ENCODE measurements around the gene BTBD19. TPM values are rescaled to one million over a fixed set of nuclear protein-coding genes. Genes with fewer than 3 reads are reported as not detected.

BTBD19 gene
- total and polyA plus RNA-seq, 2 of the 8 experiments (the other 6 are each of a cell fraction or from before 2014, with no cell fraction given): 1.1 TPM

- Histone ChIP-seq H3K23me2 (ENCODE audit: low read depth, low read length) (no peaks in the 10 kb centered on the region), H2AK5ac (ENCODE audit: low read depth, low read length) (no peak overlapping the region), H4K20me1 (replicated peaks in 1 of 2; ENCODE audit: control insufficient read depth in 1 of 2, insufficient read depth in 2 of 2, low read length in 2 of 2) (no peaks in the 10 kb centered on the region), H3K4me2 (ENCODE audit: insufficient read depth in 1 of 2, low read depth in 2 of 2, low read length in 2 of 2) (no peak overlapping the region), H2BK120ac (replicated peaks; ENCODE audit: low read depth, low read length) (no peak overlapping the region), H2BK5ac (ENCODE audit: low read depth, low read length) (no peak overlapping the region), H3K36me3 (ENCODE audit: control insufficient read depth in 2 of 4, insufficient read depth in 4 of 4, low read length in 3 of 4) (no peaks in the 10 kb centered on the region), H3K27me3 (replicated peaks in 1 of 4; ENCODE audit: control insufficient read depth in 3 of 4, extremely low read depth in 1 of 4, insufficient read depth in 3 of 4, low read length in 3 of 4) (no peaks in the 10 kb centered on the region), H3K18ac (ENCODE audit: extremely low read depth, low read length) (no peak overlapping the region), H3K27ac (ENCODE audit: low read depth, low read length) (no peak overlapping the region), H3K56ac (replicated peaks; ENCODE audit: insufficient read length, low read depth, low read length) (no peak overlapping the region), H3K79me1 (ENCODE audit: low read depth, low read length) (no peaks in the 10 kb centered on the region), H3K14ac (ENCODE audit: insufficient read length) (no peak overlapping the region), H3K4me1 (replicated peaks in 1 of 4; ENCODE audit: control insufficient read depth in 3 of 4, insufficient read depth in 4 of 4, low read length in 3 of 4) (no peaks in the 10 kb centered on the region), H2BK15ac (ENCODE audit: low read length) (no peak overlapping the region), H2BK12ac (ENCODE audit: low read depth, low read length) (no peak overlapping the region), H4K91ac (replicated peaks; ENCODE audit: insufficient read length, low read length) (no peak overlapping the region), H4K5ac (ENCODE audit: insufficient read length, low read depth, low read length) (no peak overlapping the region), H3K9ac (replicated peaks in 1 of 4; ENCODE audit: extremely low read depth in 1 of 4, low read depth in 3 of 4, low read length in 3 of 4) (no peak overlapping the region), H3K4ac (replicated peaks; ENCODE audit: insufficient read length, low read depth, low read length) (no peak overlapping the region), H3K9me3 (ENCODE audit: insufficient read depth in 2 of 2, low read depth in 1 of 2, low read length in 1 of 2) (no peaks in the 10 kb centered on the region), H4K8ac (ENCODE audit: extremely low read depth, insufficient read depth, low read length) (no peak overlapping the region), H2BK20ac (ENCODE audit: low read length) (no peak overlapping the region), H3K23ac (ENCODE audit: insufficient read length) (no peak overlapping the region), H3K4me3 (ENCODE audit: extremely low read depth in 1 of 4, insufficient read depth in 2 of 4, low read depth in 3 of 4, low read length in 4 of 4) (no peak overlapping the region), H2AFZ (ENCODE audit: low read length) (no peak overlapping the region), H3K79me2 (ENCODE audit: control insufficient read depth in 1 of 2, insufficient read depth in 2 of 2, low read length in 2 of 2) (no peaks in the 10 kb centered on the region)
- FAIRE-seq (no peak), DNase-seq (ENCODE audit: low read depth in 1 of 2, low spot score in 2 of 2) (no peak)
- POLR2A ChIA-PET (ENCODE audit: partially characterized antibody): interaction anchor here (1.1 to 1.7 kb wide), 3 partner anchors 8 to 161 kb away, joined by 3 read pairs; partner anchors contain the start of gene PTCH2
- CTCF ChIA-PET (ENCODE audit: partially characterized antibody): interaction anchor here (0.8 to 1.0 kb wide), 2 partner anchors 12 to 138 kb away, joined by 3 read pairs; no protein-coding TSS in a partner anchor
- WGBS, 2 experiments (ENCODE audit: extremely low coverage in 1 of 2, insufficient coverage in 1 of 2, insufficient read length in 1 of 2, insufficient replicate concordance in 2 of 2, low coverage in 1 of 2, low lambda C conversion rate in 2 of 2, missing lambda C conversion rate in 1 of 2): 94% methylated on average over 6 of the region's 6 CpGs; no CpG with 5 or more reads in 1 of the 2 experiments
- TF ChIP-seq SIN3A (conservative IDR thresholded peaks at IDR 0.05 in 1 of 2, IDR thresholded peaks at IDR 0.05 in 1 of 2; ENCODE audit: low read depth in 1 of 2, low read length in 2 of 2) (no peak), PHF8 (conservative IDR thresholded peaks at IDR 0.05; ENCODE audit: low read depth, low read length) (no peak), CTCF (IDR thresholded peaks at IDR 0.05; ENCODE audit: control extremely low read depth in 1 of 3, insufficient read depth in 1 of 3, low read depth in 1 of 3, low read length in 3 of 3) (no peak), CEBPB (IDR thresholded peaks at IDR 0.05; ENCODE audit: low read depth, low read length) (no peak), YY1 (IDR thresholded peaks at IDR 0.05; ENCODE audit: low read depth, low read length) (no peak), BACH1 (IDR thresholded peaks at IDR 0.05; ENCODE audit: low read length) (no peak), HDAC6 (IDR thresholded peaks at IDR 0.05; ENCODE audit: low read depth, low read length) (no peak), JUN (IDR thresholded peaks at IDR 0.05; ENCODE audit: low read depth, low read length) (no peak), MAFK (IDR thresholded peaks at IDR 0.05; ENCODE audit: low read depth, low read length) (no peak), KDM1A (IDR thresholded peaks at IDR 0.05; ENCODE audit: borderline replicate concordance, low read length) (no peak), SP1 (IDR thresholded peaks at IDR 0.05; ENCODE audit: low read depth, low read length) (no peak), CHD1 (IDR thresholded peaks at IDR 0.05; ENCODE audit: low read depth, low read length) (no peak)
These were observed 44.9 kb downstream of the BTBD19 start for GRCh38 chr1:44853201-44853600.

All from H1 (cell line).